Sigmoid colon (tissue), 7 donors: ENCODE measurements around the gene HOPX. TPM values are rescaled to one million over a fixed set of nuclear protein-coding genes. Genes with fewer than 3 reads are reported as not detected.
A peak's percentile ranks its signal among the peaks of the same experiment; 100 is the strongest.
"Not testable (repeated sequence)": the region's sequence is repeated elsewhere in the genome, so short reads cannot be mapped to it uniquely, and the experiment has no call there.

Experiments
- DNase-seq: peaks from one replicate; pipeline ENCODE4 v3.0.0-alpha.2; 2019
- H3K27ac ChIP-seq, 4 donors: fragments of 200-600 bp; sonication (generic); one replicate each; pipeline ENCODE4 v1.5.1; 2016 to 2019; ENCODE audit warnings: mild to moderate bottlenecking in 1 of 4
- H3K27me3 ChIP-seq, 3 donors: fragments of 200-600 bp; sonication (generic); one replicate each; pipeline ENCODE4 v1.5.1; 2019; ENCODE audit warnings: mild to moderate bottlenecking in 1 of 3
- H3K36me3 ChIP-seq, 4 donors: fragments of 200-600 bp; sonication (generic); one replicate each; pipeline ENCODE4 v1.5.1; 2016 to 2019
- H3K4me1 ChIP-seq, 4 donors: fragments of 200-600 bp; sonication (generic); one replicate each; pipeline ENCODE4 v1.5.1; 2017 to 2019
- H3K4me3 ChIP-seq, 4 donors: fragments of 200-600 bp; sonication (generic); one replicate each; pipeline ENCODE4 v1.5.1; 2017 to 2019; ENCODE audit warnings: mild to moderate bottlenecking in 2 of 4, moderate library complexity in 1 of 4
- H3K9me3 ChIP-seq, 4 donors: fragments of 200-600 bp in 3 of 4; sonication (generic) in 3 of 4; one replicate each; pipeline versions ENCODE4 v1.5.1 to v1.6.1; 2013 to 2019
- CTCF ChIP-seq, 4 experiments: fragments of 450-650 bp in 3 of 4; fragments of 200-600 bp in 1 of 4; IDR thresholded peaks; one replicate each; pipeline ENCODE4 v1.5.1; 2016 to 2019; ENCODE audit warnings: antibody characterized with exemption in 4 of 4, mild to moderate bottlenecking in 3 of 4, moderate library complexity in 2 of 4
- EP300 ChIP-seq, 4 donors: sonication (generic); formaldehyde crosslinking; IDR thresholded peaks; one replicate each; pipeline ENCODE4 v1.6.1; 2017; ENCODE audit warnings: antibody characterized with exemption in 4 of 4
- POLR2A ChIP-seq, 2 donors: fragments of 450-650 bp; IDR thresholded peaks; one replicate each; pipeline ENCODE4 v1.6.1; 2016; ENCODE audit warnings: antibody characterized with exemption in 2 of 2, mild to moderate bottlenecking in 2 of 2, moderate library complexity in 2 of 2
- POLR2AphosphoS5 ChIP-seq, 4 donors: sonication (generic); formaldehyde crosslinking; IDR thresholded peaks; one replicate each; pipeline ENCODE4 v1.6.1; 2017; ENCODE audit warnings: antibody characterized with exemption in 4 of 4
- WGBS, 2 donors: extraction: QIAGEN DNeasy Blood & Tissue Kit; methylation state at CpG; one replicate each; pipeline ENCODE4 v1.1.7; 2013; 5-methylcytosine and 5-hydroxymethylcytosine counted together
- intact Hi-C: fragments of 100-400 bp; cut with DNase I; formaldehyde crosslinking; loops from one replicate; pipeline ENCODE4 v1.15.1; 2023
- polyA plus RNA-seq, 3 donors: library from polyadenylated mRNA; stranded (reverse); fragments of 200-250 nt; gene quantifications; one replicate each; pipeline ENCODE4 v1.2.3, GENCODE V29; 2013
- total RNA-seq, 4 donors: library from RNA; depleted of rRNA; stranded (reverse); fragments of >200 nt; gene quantifications; one replicate each; pipeline ENCODE4 v1.1.0, GENCODE V29; 2016
- donor health status: healthy with polysubstance abuse.
- donor health status: Bipolar disorder and iron deficiency.
- donor health status: healthy.

Gene HOPX
- total and polyA plus RNA-seq, 7 donors = 2.5 to 57.9 (median 24.7) TPM

- H3K36me3 ChIP-seq = no peaks in the 10 kb centered on the region
- TF ChIP-seq CTCF (IDR thresholded peaks at IDR 0.05) = no peak
- no peak for TF ChIP-seq POLR2AphosphoS5 (IDR thresholded peaks at IDR 0.05)
- TF ChIP-seq POLR2A (IDR thresholded peaks at IDR 0.05) = no peak
- no peak for TF ChIP-seq EP300 (IDR thresholded peaks at IDR 0.05)
- DNase-seq = no peak
- peak overlapping the region in 3 of 4 donors; percentile 30 to 82 (median 68) for H3K27ac ChIP-seq
- peaks cover 0 to 25% (median 18%) of the 10 kb centered on the region in 4 donors for H3K4me1 ChIP-seq
- H3K27me3 ChIP-seq = no peaks in the 10 kb centered on the region
- intact Hi-C loops = no loop called here
- no peak overlapping the region for H3K4me3 ChIP-seq
- WGBS, 2 donors = 82 to 92% methylated on average over 5 of the region's 5 CpGs
- no peaks in the 10 kb centered on the region for H3K9me3 ChIP-seq
Observed at GRCh38 chr4:56640621-56641493, 40.2 kb downstream of the HOPX start.

- no peaks in the 10 kb centered on the region for H3K27me3 ChIP-seq
- no peak overlapping the region for H3K4me3 ChIP-seq
- H3K36me3 ChIP-seq = no peaks in the 10 kb centered on the region
- no peak for DNase-seq
- intact Hi-C loops = no loop called here
- peaks cover 0 to 23% (median 16%) of the 10 kb centered on the region in 4 donors for H3K4me1 ChIP-seq
- TF ChIP-seq EP300 (IDR thresholded peaks at IDR 0.05) (no peak), POLR2AphosphoS5 (IDR thresholded peaks at IDR 0.05) (no peak), POLR2A (IDR thresholded peaks at IDR 0.05) (no peak), CTCF (IDR thresholded peaks at IDR 0.05) (no peak)
- no peaks in the 10 kb centered on the region for H3K9me3 ChIP-seq
- peak overlapping the region in 2 of 4 donors; percentile 8 to 70 for H3K27ac ChIP-seq
Observed at GRCh38 chr4:56637791-56638190, 43.3 kb downstream of the HOPX start.

GRCh38 chr4:56637154-56637553 lies 43.9 kb downstream of the HOPX start:
- peaks cover 0 to 23% (median 16%) of the 10 kb centered on the region in 4 donors for H3K4me1 ChIP-seq
- H3K4me3 ChIP-seq = no peak overlapping the region
- peak overlapping the region in 1 of 4 donors; percentile 70 for H3K27ac ChIP-seq
- no peak for DNase-seq
- no peaks in the 10 kb centered on the region for H3K9me3 ChIP-seq
- H3K27me3 ChIP-seq = no peaks in the 10 kb centered on the region
- intact Hi-C loops = no loop called here
- TF ChIP-seq EP300 (IDR thresholded peaks at IDR 0.05) = no peak
- no peak for TF ChIP-seq POLR2A (IDR thresholded peaks at IDR 0.05)
- no peak for TF ChIP-seq POLR2AphosphoS5 (IDR thresholded peaks at IDR 0.05)
- no peak for TF ChIP-seq CTCF (IDR thresholded peaks at IDR 0.05)
- no peaks in the 10 kb centered on the region for H3K36me3 ChIP-seq
- WGBS, 2 donors = 81 to 88% methylated on average over 1 of the region's 1 CpG

- 95 to 97% methylated on average over 9 of the region's 9 CpGs for WGBS, 2 donors
- H3K27ac ChIP-seq, H3K4me3 ChIP-seq, DNase-seq, intact Hi-C loops, H3K27me3 ChIP-seq, H3K9me3 ChIP-seq, H3K36me3 ChIP-seq: not testable (repeated sequence)
- peaks cover 0 to 24% (median 11%) of the 10 kb centered on the region in 4 donors for H3K4me1 ChIP-seq
Observed at GRCh38 chr4:56634954-56635353, 46.1 kb downstream of the HOPX start.

GRCh38 chr4:56633486-56633885 lies 47.6 kb downstream of the HOPX start:
- no peaks in the 10 kb centered on the region for H3K27me3 ChIP-seq
- no peak for DNase-seq
- no peaks in the 10 kb centered on the region for H3K36me3 ChIP-seq
- WGBS, 2 donors = 70 to 91% methylated on average over 7 of the region's 7 CpGs
- TF ChIP-seq EP300 (IDR thresholded peaks at IDR 0.05) (no peak), POLR2AphosphoS5 (IDR thresholded peaks at IDR 0.05) (no peak), POLR2A (IDR thresholded peaks at IDR 0.05) (no peak), CTCF (IDR thresholded peaks at IDR 0.05) (no peak)
- H3K27ac ChIP-seq = no peak overlapping the region
- H3K9me3 ChIP-seq = no peaks in the 10 kb centered on the region
- intact Hi-C loops = no loop called here
- H3K4me3 ChIP-seq = no peak overlapping the region
- H3K4me1 ChIP-seq = peaks cover 0 to 24% (median 13%) of the 10 kb centered on the region in 4 donors
